Stimulated activated CD8-positive, alpha-beta memory T cell treated with anti-CD3 and anti-CD28 coated beads, Interleukin-7, amount 100 ng/mL, for 24 hours (primary cell): ENCODE data around the gene MBNL3.
"Not testable (repeated sequence)": the region's sequence is repeated elsewhere in the genome, so short reads cannot be mapped to it uniquely, and the experiment has no call there.

ENCODE experiments used
- DNase-seq: peaks from one replicate; pipeline ENCODE4 v3.0.0-alpha.2; 2020; ENCODE audit warnings: low read depth

MBNL3 gene

DNA sequence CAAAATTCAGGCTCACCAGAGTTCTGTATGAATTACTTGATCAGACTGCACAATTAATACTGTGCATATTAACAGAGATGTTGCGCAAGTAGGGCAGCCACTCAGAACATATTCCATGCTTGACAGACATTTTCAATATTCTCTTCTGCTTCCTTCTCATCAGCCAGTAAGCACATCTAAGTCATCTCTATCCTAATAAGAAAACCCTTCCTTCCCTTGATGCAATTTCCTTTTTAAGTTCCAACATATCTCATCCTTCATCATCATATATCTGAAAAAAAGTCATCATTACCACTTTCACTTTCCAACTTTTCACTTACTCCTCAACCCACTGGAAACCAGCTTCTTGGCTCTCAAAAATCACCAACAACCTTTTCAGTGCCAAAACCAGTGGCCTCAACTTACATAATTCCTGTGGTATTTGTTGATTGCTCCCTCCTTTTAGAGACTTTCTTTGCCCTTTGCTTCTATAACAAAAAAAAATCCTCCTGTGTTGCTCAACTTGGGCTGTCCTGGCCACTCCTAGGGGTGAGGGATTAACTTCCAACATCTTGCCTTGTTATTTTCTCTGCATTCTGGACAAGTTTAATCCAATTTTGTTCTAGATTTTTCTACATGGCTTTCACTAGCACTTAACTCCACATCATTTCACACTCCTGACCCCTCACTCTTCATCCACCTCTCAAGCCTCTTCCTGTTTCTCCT lies 14.1 kb downstream of the MBNL3 start:
- DNase-seq, result no peak

DNA sequence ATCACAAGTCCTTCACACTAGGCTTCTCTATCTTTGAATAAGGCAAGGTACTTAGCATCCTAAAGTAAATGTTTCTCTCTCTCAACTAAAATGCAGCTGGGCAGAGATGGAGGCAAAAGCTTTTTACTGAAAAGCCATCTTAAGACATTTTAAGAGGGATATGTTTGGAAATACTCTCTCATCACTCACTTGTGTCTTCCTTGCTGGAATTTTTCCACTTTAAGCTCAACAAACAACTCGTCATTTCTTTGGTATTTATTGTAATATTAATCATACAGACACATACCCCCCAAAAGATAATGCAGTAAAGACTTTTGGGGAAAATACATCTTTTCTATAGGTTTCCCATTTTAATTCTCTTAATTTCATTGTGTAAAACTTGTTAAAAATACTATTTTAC lies 16.4 kb downstream of the MBNL3 start:
- DNase-seq, result no peak

DNA sequence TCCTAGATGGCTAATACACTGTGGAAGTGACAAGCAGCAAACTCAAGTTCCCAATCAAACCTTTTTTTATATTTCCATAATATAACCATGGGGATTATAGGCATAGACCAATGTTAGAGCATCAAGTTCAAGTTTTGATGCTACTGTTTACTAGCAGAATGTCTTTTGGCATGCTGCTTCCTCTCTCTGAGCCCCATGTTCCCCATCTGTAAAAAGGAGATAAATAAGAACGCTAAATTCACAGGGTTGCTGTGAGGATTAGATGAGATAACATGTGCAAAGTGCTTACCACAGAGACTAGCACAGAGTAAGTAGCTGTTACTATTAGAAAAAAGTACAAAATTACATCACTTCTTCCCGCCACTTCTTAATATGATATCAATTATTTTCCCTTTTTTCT lies 18.0 kb downstream of the MBNL3 start:
- DNase-seq, result no peak

DNA sequence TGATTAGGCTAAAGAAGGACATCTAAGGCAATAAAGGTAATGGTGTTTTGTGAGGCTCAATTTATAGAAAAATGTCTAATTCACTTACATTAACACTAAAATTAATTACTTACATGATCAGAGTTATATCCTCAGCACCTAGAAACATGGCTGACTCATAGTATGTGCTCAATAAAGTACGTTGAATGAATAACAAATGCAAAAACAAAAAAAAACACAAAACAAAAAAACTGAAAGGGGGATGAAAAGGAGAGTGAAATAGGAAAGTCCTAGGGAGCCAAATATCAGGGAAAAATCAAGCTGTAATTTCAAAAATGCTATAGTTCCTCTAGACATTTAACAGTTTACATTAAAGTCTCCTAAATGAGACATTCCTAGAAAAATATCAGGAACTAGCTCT lies 18.7 kb downstream of the MBNL3 start:
- DNase-seq, result no peak

DNA sequence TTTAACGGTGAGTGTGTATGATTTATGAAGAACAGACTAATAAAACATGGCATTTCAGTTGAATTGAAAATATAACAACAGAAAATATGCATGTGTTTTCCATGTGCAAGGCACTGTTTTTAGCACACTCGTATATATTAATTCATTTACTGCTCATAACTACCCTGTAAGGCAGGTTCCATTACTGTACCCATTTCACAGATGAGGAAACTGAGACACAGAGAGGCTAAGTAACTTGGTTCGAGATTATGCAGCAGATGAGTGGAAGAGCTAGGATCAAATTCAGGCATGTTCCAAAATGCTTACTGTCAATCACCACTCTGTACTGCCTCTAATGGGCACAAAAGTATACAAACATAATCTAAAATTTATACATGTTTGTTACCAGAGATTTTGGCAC lies 20.4 kb downstream of the MBNL3 start:
- no peak for DNase-seq

DNA sequence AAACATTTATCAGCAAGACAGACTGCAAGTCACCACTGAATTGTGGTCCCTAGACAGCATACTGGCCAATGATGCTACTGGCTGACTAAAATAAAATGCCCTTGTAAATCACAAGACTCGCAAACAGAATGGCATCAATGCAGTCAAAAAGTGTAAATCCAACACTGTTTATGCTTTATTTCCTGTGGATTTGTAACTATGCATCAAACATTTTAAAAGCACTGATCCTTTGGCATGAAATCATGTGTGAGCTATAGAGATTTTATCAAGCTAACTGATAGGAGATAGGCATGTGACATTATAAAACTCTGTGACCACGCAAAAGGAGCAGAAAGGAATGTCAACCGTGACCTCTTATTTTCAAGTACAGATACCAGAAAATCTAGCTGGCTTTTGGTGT lies 20.8 kb downstream of the MBNL3 start:
- no peak for DNase-seq

DNA sequence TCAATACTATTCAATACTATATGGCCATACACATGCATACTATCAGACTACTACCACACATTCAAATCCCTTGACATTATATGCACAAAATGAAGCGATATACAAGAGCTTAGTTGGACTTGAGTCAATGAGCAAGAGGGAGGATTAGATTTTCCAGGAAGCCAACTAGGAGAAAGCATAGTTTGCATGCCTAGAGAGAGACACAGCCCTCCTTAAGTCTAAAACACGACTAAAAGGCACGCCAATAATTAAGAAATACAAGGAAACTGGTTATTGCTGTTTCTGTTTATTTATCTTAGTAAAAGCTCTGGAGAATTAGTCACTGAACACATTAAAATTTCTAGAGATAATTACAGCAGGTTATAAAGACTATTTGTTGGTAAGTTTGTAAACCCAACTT lies 21.8 kb downstream of the MBNL3 start:
- DNase-seq, result no peak

DNA sequence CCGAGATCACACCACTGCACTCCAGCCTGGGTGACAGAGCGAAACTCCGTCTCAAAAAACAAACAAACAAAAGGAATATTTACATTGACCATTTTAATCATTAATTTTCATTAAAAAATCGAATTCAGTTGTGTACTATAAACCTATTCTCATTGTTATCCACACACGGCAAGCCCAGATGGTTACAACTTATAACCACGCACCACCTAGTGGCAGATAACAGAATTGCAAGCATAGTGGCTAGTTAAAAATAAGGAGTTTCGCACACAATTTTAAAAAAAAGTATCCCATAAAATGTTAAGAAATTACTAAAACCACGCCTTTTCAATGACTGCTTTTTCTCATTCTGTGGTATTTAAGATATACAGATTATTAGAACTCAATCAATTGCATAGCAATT lies 25.4 kb downstream of the MBNL3 start:
- no peak for DNase-seq

DNA sequence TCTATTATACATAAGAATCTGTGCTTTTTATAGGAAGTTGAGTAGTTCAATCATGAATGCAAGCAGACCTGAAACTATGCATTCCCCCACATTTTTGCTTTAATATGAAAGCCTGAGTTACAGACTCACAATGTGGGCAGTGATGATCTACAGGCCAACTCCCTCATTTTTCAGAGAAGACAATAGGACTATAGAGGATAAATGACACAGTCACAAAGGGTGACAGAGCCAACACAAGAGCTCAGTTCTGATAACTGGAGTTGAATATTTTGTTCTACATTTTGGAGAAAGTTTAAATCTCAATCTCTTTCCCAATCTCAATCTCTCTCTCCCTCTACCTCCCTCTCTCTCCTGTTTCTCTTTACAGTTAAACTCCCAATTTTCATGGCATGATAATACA lies 27.0 kb downstream of the MBNL3 start:
- DNase-seq, result no peak

DNA sequence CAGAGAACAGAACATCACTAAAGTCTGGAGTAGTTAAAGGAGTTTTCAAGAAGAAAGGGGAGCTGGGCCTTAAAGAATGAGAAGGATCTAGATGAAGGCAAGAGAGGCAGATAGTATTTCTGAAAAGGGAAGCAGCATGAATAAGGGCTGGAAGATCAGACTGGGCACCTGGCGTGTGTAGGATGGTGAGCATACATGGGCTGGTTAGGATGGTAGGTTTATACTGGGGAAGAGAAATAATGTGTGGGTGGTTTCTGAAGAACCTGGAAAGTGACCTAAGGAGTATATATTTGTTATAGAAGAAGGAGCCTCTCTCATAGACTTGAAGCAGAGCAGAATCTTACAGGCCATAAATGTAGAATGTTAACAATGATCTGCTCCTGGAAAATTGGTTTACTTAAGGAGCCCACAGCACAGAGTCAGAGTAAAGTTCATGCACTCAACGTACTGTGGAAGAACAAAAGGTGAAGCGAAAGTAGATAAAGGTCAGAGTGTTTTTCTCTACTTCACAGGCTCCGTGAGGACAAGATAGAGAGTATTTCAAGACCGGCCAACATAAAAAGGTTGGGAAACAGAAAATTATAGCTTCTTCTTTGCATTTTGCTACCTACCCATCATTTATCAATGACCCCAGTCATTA lies 35.8 kb downstream of the MBNL3 start:
- no peak for DNase-seq

DNA sequence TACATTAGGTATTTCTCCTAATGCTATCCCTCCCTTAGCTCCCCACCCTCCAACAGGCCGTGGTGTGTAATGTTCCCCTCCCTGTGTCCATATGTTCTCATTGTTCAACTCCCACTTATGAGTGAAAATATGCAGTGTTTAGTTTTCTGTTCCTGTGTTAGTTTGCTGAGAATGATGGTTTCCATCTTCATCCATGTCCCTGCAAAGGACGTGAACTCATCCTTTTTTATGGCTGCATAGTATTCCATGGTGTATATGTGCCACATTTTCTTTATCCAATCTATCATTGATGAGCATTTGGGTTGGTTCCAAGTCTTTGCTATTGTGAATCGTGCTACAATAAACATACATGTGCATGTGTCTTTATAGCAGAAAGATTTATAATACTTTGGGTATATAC lies 42.9 kb downstream of the MBNL3 start:
- DNase-seq, result not testable (repeated sequence)

DNA sequence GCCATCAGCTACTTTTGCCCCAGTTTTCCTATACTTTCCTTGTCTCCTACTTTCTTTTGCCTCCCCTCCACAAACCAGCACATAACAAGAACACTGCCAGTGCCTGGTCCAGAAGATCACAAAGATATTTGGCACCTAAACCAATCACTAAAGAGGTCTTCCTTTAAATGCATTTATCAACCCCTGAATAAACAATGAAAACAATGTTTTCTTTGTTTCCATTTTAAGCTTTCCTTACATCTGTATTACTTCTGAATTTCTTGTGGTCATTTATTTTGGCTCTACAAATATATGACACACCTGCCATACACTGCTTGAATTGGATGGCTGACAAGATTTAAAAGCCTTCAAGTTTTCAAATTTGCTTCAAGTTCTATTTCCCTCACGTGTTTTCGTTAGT lies 43.9 kb downstream of the MBNL3 start:
- DNase-seq, result no peak

DNA sequence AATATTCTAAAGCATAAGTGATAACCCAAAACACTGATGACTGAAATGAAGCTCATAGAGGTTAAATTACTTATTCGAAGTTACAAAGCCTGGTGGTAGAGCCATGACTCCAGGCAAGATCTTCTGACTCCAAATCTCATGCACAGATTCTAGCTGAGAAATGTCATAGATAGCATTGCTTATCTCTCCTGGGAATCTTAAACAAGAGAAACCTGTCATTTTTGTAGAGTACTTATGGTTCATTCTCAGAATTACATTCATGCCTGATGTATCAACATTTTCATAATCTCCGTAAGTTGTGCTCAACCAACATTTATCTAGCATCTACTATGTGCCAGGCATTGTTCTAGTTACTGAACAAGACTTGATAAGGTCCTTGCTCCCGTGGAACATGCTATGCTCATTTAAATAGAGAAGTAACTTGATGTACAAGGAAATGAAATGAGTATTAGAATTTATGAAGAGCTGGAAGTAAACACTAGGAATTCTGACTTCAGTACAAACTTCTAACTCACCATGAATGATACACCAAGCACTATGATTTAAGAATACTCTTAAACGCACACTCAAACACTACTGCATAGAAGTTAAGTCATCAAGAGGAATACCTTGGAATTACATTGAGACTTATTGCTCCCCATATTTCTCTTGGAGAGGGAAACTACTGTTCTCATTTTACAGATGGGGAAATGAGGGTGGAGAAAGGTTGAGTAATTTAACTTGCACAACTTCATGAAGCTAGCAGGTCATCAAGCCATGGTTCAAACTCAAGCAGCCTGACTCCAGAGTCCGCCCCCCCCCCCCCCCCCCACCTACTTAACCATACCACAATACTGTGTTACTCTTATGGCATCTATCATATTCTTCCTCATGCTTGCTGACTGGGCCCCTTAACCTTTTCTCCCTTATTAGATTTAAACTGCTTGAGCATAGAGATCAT lies 45.4 kb downstream of the MBNL3 start:
- DNase-seq, result no peak

DNA sequence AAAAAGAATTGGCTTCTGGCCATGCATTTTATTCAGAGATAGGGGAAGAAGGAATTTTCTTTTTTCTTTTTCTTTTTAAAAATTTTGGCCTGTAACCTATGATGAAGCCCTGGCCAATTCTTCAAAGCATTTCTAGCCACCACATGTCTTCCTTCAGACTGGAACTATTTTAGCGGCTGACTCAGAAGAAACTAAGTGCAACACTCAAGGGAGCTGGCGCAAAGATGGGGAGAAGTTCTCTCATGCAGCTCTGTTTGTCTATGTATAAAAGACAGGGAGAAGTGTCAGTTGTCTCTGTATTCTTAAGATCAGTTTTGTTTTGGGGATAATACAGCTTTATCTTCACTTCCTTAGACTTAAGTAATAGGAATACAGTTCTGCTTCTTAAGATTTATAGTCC lies 46.1 kb downstream of the MBNL3 start:
- no peak for DNase-seq

DNA sequence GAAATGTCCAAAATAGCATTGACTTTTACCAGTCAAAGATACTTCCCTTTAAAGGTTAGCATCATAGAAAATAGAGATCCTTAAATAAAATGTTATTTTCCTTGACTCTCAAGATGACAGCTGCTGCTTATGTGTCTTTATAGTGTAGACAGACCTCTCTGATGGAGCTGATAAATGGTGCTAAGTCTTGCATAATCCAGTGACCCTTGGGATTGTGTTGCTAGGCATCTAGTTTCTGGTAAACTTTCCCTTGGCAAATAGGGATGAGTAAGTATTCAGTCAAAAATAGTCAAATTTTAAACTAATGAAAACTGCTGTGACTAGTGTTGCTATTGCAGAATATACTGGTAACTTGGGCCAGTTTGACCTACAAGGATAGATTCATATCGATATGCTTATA lies 53.6 kb downstream of the MBNL3 start:
- DNase-seq, result no peak

DNA sequence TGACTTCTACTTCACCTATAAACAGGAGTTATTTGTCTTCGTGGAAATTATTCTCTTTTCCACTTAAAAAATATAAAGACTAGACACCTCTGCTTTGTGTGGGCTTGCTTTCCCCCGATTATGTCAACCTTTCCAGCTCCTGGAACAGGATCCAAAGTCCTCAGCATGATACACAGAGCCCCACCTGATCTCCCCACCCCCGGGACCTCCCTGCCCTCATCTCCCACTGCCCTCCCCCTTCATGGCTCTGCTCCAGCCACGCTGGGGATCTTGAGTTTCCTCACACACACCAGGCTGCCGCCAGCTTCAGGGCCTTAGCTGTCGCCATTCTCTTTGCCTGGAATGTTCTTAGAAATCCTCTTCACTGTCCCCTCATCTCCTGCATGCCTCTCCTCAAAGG lies 55.3 kb downstream of the MBNL3 start:
- no peak for DNase-seq

DNA sequence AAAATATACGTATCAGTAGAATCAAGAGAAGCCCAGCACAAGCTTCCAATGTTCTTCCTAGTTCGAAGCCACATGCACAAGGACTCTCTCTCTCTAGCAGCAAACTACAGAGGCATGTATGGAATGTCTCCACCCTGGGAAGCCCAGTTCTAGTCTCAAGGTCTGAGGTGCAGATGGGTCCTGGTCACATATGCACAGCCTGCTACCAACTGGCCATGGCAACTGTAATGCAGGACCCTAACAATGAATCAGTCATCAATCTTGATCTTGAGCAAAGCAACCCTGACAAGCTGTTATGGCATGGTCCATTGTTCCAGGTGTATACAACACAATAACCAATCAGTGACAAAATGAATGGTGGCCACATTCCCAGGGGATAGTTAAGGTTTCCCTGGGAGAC lies 55.8 kb downstream of the MBNL3 start:
- no peak for DNase-seq

DNA sequence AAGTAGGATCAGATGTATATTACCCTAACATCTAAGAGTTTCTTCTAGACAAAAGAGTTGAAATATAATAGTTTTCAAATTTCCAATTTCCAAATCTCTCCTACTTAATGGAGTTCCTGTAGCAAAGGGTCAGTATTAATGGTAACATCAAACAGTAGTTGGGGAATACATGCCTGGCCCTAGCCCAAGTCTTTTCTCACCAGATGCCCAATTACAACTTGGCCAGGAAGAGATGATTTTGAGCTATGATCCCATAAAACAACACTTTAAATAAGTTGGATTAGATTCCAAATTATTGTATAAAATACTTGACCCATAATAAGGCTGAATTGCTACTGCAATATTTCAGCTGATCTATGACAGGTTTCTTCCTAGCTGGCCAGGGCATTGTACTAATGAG lies 59.9 kb downstream of the MBNL3 start:
- no peak for DNase-seq

DNA sequence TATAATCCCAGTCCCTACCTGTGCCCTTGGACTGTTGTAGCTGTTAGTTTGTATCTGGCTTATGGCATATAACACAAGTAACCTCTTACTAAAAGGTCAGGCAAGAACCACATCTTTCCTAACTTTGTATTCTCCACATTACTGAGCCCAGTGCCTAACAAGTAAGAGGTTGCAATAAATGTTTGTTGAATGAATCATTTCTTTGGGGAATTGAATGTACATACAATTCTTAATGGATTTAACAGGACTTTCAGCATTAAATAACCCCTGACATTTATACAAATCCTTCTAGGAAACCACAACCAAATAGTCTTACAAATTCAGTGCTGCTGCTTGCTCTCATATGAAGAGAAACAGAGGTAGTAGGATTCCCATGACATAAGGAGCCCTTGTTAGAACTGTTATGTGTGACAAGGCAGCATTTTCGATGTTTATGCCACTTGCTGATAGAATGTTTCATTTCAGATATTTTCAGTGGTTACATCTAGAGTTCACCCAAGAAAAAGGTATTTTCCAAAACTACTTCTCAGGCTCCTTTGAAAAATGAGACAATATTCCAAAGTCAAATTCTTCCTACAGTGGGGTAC lies 62.0 kb downstream of the MBNL3 start:
- DNase-seq, result no peak

DNA sequence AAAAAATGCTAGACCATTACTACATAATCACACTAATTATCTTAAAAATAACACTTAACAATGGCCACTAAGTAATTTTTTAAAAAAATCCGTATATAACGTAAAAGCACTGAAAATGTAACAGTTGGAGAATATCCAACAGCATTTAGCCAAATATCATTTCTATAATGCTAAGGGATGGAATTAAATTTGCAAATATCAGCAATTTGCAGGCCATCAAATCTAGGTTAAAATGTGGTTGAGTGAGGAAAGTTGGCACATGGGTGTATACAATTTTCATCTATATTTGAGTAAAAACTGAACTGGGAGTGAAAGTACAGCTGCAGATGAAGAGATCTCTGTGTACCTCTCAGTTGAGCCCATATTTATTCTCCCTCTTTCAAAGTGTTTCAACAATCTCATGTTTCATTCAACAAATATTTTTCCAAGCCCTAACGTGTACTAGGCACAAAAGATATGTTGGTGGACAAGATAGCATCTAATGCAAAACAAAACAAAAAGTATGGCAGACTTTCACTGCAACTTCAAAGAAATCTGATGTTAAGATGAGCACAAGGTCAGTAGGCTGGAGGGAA lies 63.0 kb downstream of the MBNL3 start:
- DNase-seq, result no peak

DNA sequence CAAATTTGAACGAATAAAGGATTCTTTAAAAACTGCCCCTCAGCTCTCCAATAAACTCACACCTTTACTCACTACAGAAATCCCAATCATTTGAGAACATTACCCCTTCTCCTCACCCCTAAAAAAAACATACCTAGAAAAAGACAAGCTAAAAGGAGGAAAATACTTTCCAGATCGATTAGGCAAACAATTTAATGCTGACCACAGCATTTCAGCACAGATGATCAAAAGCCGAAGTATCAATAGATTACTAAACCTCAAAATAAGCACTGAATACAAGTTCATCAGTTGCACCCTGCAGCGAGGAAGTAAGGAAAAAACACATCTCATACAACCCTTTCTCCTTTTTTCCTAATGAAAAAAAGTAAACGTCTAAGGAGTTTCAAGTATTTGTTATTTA lies 65.5 kb downstream of the MBNL3 start:
- DNase-seq, result no peak

DNA sequence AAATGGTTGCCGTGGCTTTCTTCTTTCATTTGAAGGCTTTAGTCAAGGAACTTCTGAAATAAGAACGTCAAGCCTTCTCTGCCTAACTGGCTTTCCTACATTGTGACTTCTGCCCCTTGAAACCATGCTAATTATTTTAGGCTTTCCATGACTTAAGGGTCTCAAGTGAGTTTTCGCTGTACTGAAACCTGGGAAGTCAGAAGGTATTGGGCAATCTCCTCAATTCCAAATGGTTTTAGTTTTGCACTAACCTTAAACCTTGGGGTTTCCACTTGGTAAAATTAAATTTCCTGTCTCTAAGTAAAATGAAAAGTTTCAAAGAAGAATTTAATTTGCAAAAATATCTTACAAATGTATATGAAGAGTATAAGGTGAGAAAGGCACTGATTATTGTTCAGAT lies 73.8 kb downstream of the MBNL3 start:
- DNase-seq, result no peak
